SU-DHL-6 (cell line): ENCODE measurements around the gene COG1.

Source experiments
- CTCF ChIP-seq: fragments of 200-600 bp; sonication (generic); IDR thresholded peaks from one replicate; pipeline ENCODE4 v1.5.1; 2017; ENCODE audit warnings: antibody characterized with exemption, mild to moderate bottlenecking, low read length, moderate library complexity; ENCODE audit not compliant: insufficient read depth, poor library complexity, severe bottlenecking
- EZH2phosphoT487 ChIP-seq: fragments of 200-600 bp; sonication (generic), shearing (Covaris generic); conservative IDR thresholded peaks from 2 replicates; pipeline ENCODE4 v1.6.1; 2018; ENCODE audit warnings: mild to moderate bottlenecking, antibody characterized with exemption, low read length, moderate library complexity, mixed read lengths

- TF ChIP-seq CTCF (no peak), EZH2phosphoT487 (no peak)
These were observed 44.1 kb upstream of the COG1 start for GRCh38 chr17:73148540-73149334.
